Measurements from ENCODE around the gene CHKB.
"Not testable (repeated sequence)": the region's sequence is repeated elsewhere in the genome, so short reads cannot be mapped to it uniquely, and the experiment has no call there.

Gene CHKB

DNA sequence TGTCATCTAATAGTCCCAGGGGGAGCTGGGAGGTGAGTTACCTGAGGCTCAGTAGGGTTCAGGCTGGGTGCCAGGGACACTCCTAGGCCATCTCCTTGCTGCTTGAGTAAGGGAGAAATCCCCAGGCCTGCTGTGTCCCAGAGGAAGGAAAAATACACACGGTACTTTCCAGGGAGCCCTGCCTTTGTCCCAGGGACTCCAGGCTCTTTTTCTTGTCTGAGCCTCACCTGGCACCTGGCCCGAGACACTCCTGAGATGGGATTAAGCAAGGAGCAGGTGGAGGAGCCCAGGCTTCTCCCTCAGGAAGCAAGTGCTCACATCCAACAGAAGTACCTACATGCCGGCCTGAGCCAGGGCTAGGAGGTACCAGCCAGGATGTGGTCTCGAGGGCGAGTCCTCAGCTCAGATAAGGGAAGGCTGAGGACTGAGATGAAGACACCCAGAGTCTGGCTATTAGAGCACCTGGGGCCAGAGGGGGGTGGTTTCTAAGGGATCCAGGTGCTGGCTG lies 37.8 kb downstream of the CHKB start:
- Histone ChIP-seq H3K18ac (ENCODE audit: low read length) (no peak overlapping the region), H3K79me1 (ENCODE audit: low read depth, low read length) (no peaks in the 10 kb centered on the region), H2AK5ac (ENCODE audit: low read depth, low read length) (no peak overlapping the region), H2BK5ac (ENCODE audit: low read length) (no peak overlapping the region), H2BK12ac (ENCODE audit: low read length) (no peak overlapping the region), H3K9me3 (replicated peaks in 1 of 2; ENCODE audit: control insufficient read depth in 2 of 2, insufficient read depth in 1 of 2, low read depth in 1 of 2, low read length in 2 of 2) (no peaks in the 10 kb centered on the region), H4K8ac (ENCODE audit: low read depth, low read length) (no peak overlapping the region), H3K14ac (ENCODE audit: low read length) (no peak overlapping the region), H3K27ac (replicated peaks; ENCODE audit: low read length) (no peak overlapping the region), H3K4me3 (ENCODE audit: low read length in 2 of 2) (no peak overlapping the region), H2BK15ac (ENCODE audit: low read length) (no peak overlapping the region), H2BK120ac (ENCODE audit: low read depth, low read length) (no peak overlapping the region), H3K4me1 (ENCODE audit: control insufficient read depth in 2 of 2, insufficient read depth in 1 of 2, low read depth in 1 of 2, low read length in 2 of 2) (no peaks in the 10 kb centered on the region), H3K27me3 (ENCODE audit: control insufficient read depth in 3 of 3, insufficient read depth in 3 of 3, low read depth in 1 of 3, low read length in 3 of 3) (peaks cover 0 to 19% (median 13%) of the 10 kb centered on the region in 3 experiments), H3K4ac (ENCODE audit: low read length) (no peak overlapping the region), H4K91ac (ENCODE audit: low read depth, low read length, poor library complexity) (no peak overlapping the region), H3K9ac (ENCODE audit: low read depth, low read length, poor library complexity) (no peak overlapping the region), H3K36me3 (replicated peaks in 1 of 2; ENCODE audit: control insufficient read depth in 2 of 2, insufficient read depth in 2 of 2, low read length in 2 of 2) (no peaks in the 10 kb centered on the region), H3K4me2 (ENCODE audit: insufficient read depth, low read length, poor library complexity, severe bottlenecking) (no peak overlapping the region), H3K23ac (ENCODE audit: low read depth, low read length, poor library complexity) (no peak overlapping the region), H2AFZ (ENCODE audit: low read length) (peak overlapping the region; percentile 76)
- DNase-seq (ENCODE audit: low spot score): no peak
- no CpG with 5 or more reads among the region's 5 CpGs for WGBS, 2 donors (ENCODE audit: extremely low coverage in 2 of 2, insufficient read length in 2 of 2, insufficient replicate concordance in 1 of 2)

DNA sequence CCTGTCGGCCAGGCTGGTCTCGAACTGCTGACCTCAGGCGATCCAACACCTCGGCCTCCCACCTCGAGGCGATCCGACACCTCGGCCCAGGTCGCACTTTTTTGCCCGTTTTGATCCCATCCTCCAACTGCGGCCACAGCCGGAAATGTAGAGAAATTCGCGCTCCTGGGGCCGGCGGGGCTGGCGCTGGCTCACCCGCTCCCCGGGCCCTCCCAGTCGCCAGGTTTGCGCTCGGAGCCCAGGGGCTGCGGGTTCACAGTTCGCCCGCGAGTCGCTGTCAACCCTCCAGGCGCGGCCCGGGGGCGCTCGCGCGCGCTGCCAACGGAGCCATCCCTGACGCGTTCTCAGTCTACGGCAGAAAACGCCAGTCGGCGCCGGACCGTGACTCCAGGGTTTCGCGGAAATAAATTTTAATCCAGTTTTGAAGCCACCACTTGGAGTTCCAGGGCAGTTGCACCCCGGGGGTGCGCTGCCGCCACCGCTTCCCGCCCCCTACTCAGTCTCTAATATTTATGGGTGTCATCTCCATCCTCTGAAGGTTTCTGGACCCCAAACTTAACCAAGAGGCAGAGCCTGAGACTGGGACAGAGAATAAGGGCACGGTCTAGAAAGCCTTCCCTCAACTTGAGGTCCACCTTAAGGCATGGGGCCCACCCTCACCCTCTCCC lies 38.4 kb downstream of the CHKB start:
- no peak overlapping the region for H3K27ac ChIP-seq (replicated peaks; ENCODE audit: low read length)

DNA sequence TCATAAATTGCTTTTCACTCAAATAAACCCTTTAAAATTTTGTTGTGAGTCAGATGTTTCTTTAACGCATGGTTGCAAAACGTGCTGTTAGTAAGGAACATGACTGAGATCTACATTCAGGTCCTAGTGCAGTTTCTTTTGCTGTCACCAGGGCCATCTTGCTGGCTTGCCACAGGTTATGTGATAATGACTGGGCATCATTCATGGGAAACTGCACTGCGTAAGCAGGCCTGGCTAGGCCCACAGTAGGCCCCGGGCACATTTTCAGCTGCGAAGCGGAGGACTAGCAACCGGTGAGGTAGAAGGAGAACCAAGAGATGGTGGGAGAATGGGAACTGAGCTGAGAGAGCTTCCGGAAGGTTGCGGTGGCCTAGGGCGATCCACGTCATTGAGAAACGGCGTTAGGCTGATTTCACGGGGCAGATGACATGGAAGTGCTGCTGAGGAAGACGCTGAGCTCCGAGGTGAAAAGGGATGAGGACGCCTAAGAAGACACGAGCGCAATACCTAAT lies 40.2 kb downstream of the CHKB start:
- H3K23ac ChIP-seq (ENCODE audit: low read depth, low read length, poor library complexity): no peak overlapping the region
- H3K4ac ChIP-seq (ENCODE audit: low read length): no peak overlapping the region
- H3K27ac ChIP-seq (replicated peaks; ENCODE audit: low read length): no peak overlapping the region
- no peak overlapping the region for H3K4me3 ChIP-seq (ENCODE audit: low read length in 2 of 2)
- H3K36me3 ChIP-seq (replicated peaks in 1 of 2; ENCODE audit: control insufficient read depth in 2 of 2, insufficient read depth in 2 of 2, low read length in 2 of 2): no peaks in the 10 kb centered on the region
- peaks cover 0 to 19% (median 13%) of the 10 kb centered on the region in 3 experiments for H3K27me3 ChIP-seq (ENCODE audit: control insufficient read depth in 3 of 3, insufficient read depth in 3 of 3, low read depth in 1 of 3, low read length in 3 of 3)
- WGBS, 2 donors (ENCODE audit: extremely low coverage in 2 of 2, insufficient read length in 2 of 2, insufficient replicate concordance in 1 of 2): no CpG with 5 or more reads among the region's 19 CpGs
- DNase-seq (ENCODE audit: low spot score): no peak
- H3K4me1 ChIP-seq (ENCODE audit: control insufficient read depth in 2 of 2, insufficient read depth in 1 of 2, low read depth in 1 of 2, low read length in 2 of 2): no peaks in the 10 kb centered on the region
- no peak overlapping the region for H2BK5ac ChIP-seq (ENCODE audit: low read length)
- H3K9me3 ChIP-seq (replicated peaks in 1 of 2; ENCODE audit: control insufficient read depth in 2 of 2, insufficient read depth in 1 of 2, low read depth in 1 of 2, low read length in 2 of 2): no peaks in the 10 kb centered on the region
- no peak overlapping the region for H4K8ac ChIP-seq (ENCODE audit: low read depth, low read length)
- no peak overlapping the region for H3K18ac ChIP-seq (ENCODE audit: low read length)
- H2AK5ac ChIP-seq (ENCODE audit: low read depth, low read length): no peak overlapping the region
- no peak overlapping the region for H2BK12ac ChIP-seq (ENCODE audit: low read length)
- no peaks in the 10 kb centered on the region for H3K79me1 ChIP-seq (ENCODE audit: low read depth, low read length)
- peak overlapping the region; percentile 47 for H3K9ac ChIP-seq (ENCODE audit: low read depth, low read length, poor library complexity)
- H2BK15ac ChIP-seq (ENCODE audit: low read length): no peak overlapping the region
- no peak overlapping the region for H4K91ac ChIP-seq (ENCODE audit: low read depth, low read length, poor library complexity)
- H3K4me2 ChIP-seq (ENCODE audit: insufficient read depth, low read length, poor library complexity, severe bottlenecking): no peak overlapping the region
- no peak overlapping the region for H3K14ac ChIP-seq (ENCODE audit: low read length)
- no peak overlapping the region for H2AFZ ChIP-seq (ENCODE audit: low read length)
- H2BK120ac ChIP-seq (ENCODE audit: low read depth, low read length): no peak overlapping the region

More for the DNA sequence above, 38.4 kb downstream of the CHKB start:
- Histone ChIP-seq H3K4me2 (ENCODE audit: insufficient read depth, low read length, poor library complexity, severe bottlenecking) (peak overlapping the region; percentile 40), H2AFZ (ENCODE audit: low read length) (peak overlapping the region; percentile 76), H3K9ac (ENCODE audit: low read depth, low read length, poor library complexity) (no peak overlapping the region), H3K18ac (ENCODE audit: low read length) (peak overlapping the region; percentile 48), H3K4ac (ENCODE audit: low read length) (no peak overlapping the region), H3K79me1 (ENCODE audit: low read depth, low read length) (no peaks in the 10 kb centered on the region), H3K4me3 (ENCODE audit: low read length in 2 of 2) (peak overlapping the region in 1 of 2 donors; percentile 51), H4K8ac (ENCODE audit: low read depth, low read length) (peak overlapping the region; percentile 17), H3K14ac (ENCODE audit: low read length) (no peak overlapping the region), H2BK15ac (ENCODE audit: low read length) (no peak overlapping the region), H4K91ac (ENCODE audit: low read depth, low read length, poor library complexity) (no peak overlapping the region), H3K23ac (ENCODE audit: low read depth, low read length, poor library complexity) (peak overlapping the region; percentile 31), H2BK120ac (ENCODE audit: low read depth, low read length) (no peak overlapping the region), H3K36me3 (replicated peaks in 1 of 2; ENCODE audit: control insufficient read depth in 2 of 2, insufficient read depth in 2 of 2, low read length in 2 of 2) (no peaks in the 10 kb centered on the region), H3K9me3 (replicated peaks in 1 of 2; ENCODE audit: control insufficient read depth in 2 of 2, insufficient read depth in 1 of 2, low read depth in 1 of 2, low read length in 2 of 2) (no peaks in the 10 kb centered on the region), H2BK5ac (ENCODE audit: low read length) (no peak overlapping the region), H2BK12ac (ENCODE audit: low read length) (no peak overlapping the region), H3K27me3 (ENCODE audit: control insufficient read depth in 3 of 3, insufficient read depth in 3 of 3, low read depth in 1 of 3, low read length in 3 of 3) (peaks cover 0 to 19% (median 13%) of the 10 kb centered on the region in 3 experiments), H3K4me1 (ENCODE audit: control insufficient read depth in 2 of 2, insufficient read depth in 1 of 2, low read depth in 1 of 2, low read length in 2 of 2) (no peaks in the 10 kb centered on the region), H2AK5ac (ENCODE audit: low read depth, low read length) (no peak overlapping the region)
- peak; percentile 69 for DNase-seq (ENCODE audit: low spot score)
- WGBS, 2 donors (ENCODE audit: extremely low coverage in 2 of 2, insufficient read length in 2 of 2, insufficient replicate concordance in 1 of 2): no CpG with 5 or more reads among the region's 52 CpGs

DNA sequence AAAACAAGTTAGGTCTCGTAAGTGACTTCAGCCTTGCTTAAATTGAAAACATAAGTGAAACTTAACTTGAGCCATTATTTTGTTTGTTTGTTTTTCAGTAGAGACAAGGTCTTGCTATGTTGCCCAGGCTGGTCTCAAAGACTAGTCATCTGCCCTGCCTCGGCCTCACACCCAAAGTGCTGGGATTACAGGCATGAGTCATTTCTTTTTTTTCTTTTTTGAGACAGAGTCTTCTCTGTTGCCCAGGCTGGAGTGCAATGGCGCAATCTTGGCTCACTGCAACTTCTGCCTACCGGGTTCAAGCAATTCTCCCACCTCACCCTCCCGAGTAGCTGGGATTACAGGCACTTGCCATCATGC lies 41.0 kb downstream of the CHKB start:
- H3K79me1 ChIP-seq (ENCODE audit: low read depth, low read length); H2AFZ ChIP-seq (ENCODE audit: low read length); H3K4ac ChIP-seq (ENCODE audit: low read length); H3K4me1 ChIP-seq (ENCODE audit: control insufficient read depth in 2 of 2, insufficient read depth in 1 of 2, low read depth in 1 of 2, low read length in 2 of 2); H2BK120ac ChIP-seq (ENCODE audit: low read depth, low read length); H3K18ac ChIP-seq (ENCODE audit: low read length); H3K9ac ChIP-seq (ENCODE audit: low read depth, low read length, poor library complexity); H3K4me2 ChIP-seq (ENCODE audit: insufficient read depth, low read length, poor library complexity, severe bottlenecking); H4K91ac ChIP-seq (ENCODE audit: low read depth, low read length, poor library complexity); H3K14ac ChIP-seq (ENCODE audit: low read length); H3K23ac ChIP-seq (ENCODE audit: low read depth, low read length, poor library complexity); H2AK5ac ChIP-seq (ENCODE audit: low read depth, low read length); H2BK15ac ChIP-seq (ENCODE audit: low read length); H3K36me3 ChIP-seq (replicated peaks in 1 of 2; ENCODE audit: control insufficient read depth in 2 of 2, insufficient read depth in 2 of 2, low read length in 2 of 2); H4K8ac ChIP-seq (ENCODE audit: low read depth, low read length); H3K27ac ChIP-seq (replicated peaks; ENCODE audit: low read length); H3K9me3 ChIP-seq (replicated peaks in 1 of 2; ENCODE audit: control insufficient read depth in 2 of 2, insufficient read depth in 1 of 2, low read depth in 1 of 2, low read length in 2 of 2); H2BK5ac ChIP-seq (ENCODE audit: low read length); H3K4me3 ChIP-seq (ENCODE audit: low read length in 2 of 2); H2BK12ac ChIP-seq (ENCODE audit: low read length); DNase-seq (ENCODE audit: low spot score): not testable (repeated sequence)
- WGBS, 2 donors (ENCODE audit: extremely low coverage in 2 of 2, insufficient read length in 2 of 2, insufficient replicate concordance in 1 of 2): no CpG with 5 or more reads among the region's 5 CpGs
- H3K27me3 ChIP-seq (ENCODE audit: control insufficient read depth in 3 of 3, insufficient read depth in 3 of 3, low read depth in 1 of 3, low read length in 3 of 3): peaks cover 0 to 19% (median 13%) of the 10 kb centered on the region in 3 experiments

All from neuronal stem cell (in vitro differentiated cells).